K562 (cell line): ENCODE measurements around the gene PRRG4. TPM values are rescaled to one million over a fixed set of nuclear protein-coding genes. Genes with fewer than 3 reads are reported as not detected.

Experiments used
- ADNP ChIP-seq: fragments of 200-800 bp; sonication (Bioruptor generic); IDR thresholded peaks from 2 replicates; pipeline ENCODE4 v1.6.1; 2016; ENCODE audit warnings: missing genetic modification characterization, missing compliant biosample characterization
- CBFA2T3 ChIP-seq: fragments of 450-650 bp; IDR thresholded peaks from 2 replicates; pipeline ENCODE4 v1.6.1; 2017
- CCAR2 ChIP-seq: fragments of 200-400 bp; formaldehyde crosslinking; IDR thresholded peaks from 2 replicates; pipeline ENCODE4 v1.6.1; 2017; ENCODE audit warnings: mild to moderate bottlenecking, low read depth, low read length
- CREM ChIP-seq: IDR thresholded peaks from 2 replicates; pipeline ENCODE4 v1.6.1; 2014; ENCODE audit warnings: antibody characterized with exemption, low read depth
- FOS ChIP-seq: IDR thresholded peaks from 3 replicates; pipeline ENCODE4 v1.6.1; 2011; ENCODE audit not compliant: insufficient read length; ENCODE audit errors: extremely low read depth
- FOXK1 ChIP-seq: sonication (generic); formaldehyde crosslinking; IDR thresholded peaks from 2 replicates; pipeline ENCODE4 v1.8.0; 2022; ENCODE audit warnings: missing genetic modification reagents, mild to moderate bottlenecking, borderline replicate concordance
- HDAC6 ChIP-seq: IDR thresholded peaks from 2 replicates; pipeline ENCODE4 v1.6.1; 2012; ENCODE audit warnings: low read depth, mild to moderate bottlenecking, control low read depth, inconsistent platforms, low read length, moderate library complexity
- MYBL2 ChIP-seq, 2 experiments: fragments of 450-650 bp in 1 of 2; sonication (generic) in 1 of 2; formaldehyde crosslinking in 1 of 2; IDR thresholded peaks; 2 replicates each; pipeline versions ENCODE4 v1.6.1 to v1.8.1; 2017 to 2022; ENCODE audit warnings: borderline replicate concordance in 1 of 2, inconsistent platforms in 1 of 2, low read depth in 1 of 2, mild to moderate bottlenecking in 1 of 2, missing genetic modification reagents in 1 of 2, moderate library complexity in 1 of 2
- PHF8 ChIP-seq: fragments of 200-600 bp; sonication (generic); IDR thresholded peaks from 2 replicates; pipeline ENCODE4 v1.6.1; 2012; ENCODE audit warnings: mixed run types, mild to moderate bottlenecking, inconsistent platforms, low read length, moderate library complexity, borderline replicate concordance
- PPARD ChIP-seq: fragments of 250-450 bp; sonication (Bioruptor Pico); IDR thresholded peaks from 2 replicates; pipeline ENCODE4 v1.8.0; 2022; ENCODE audit warnings: inconsistent platforms, mild to moderate bottlenecking, moderate library complexity
- PTRF ChIP-seq: fragments of 450-650 bp; IDR thresholded peaks from 2 replicates; pipeline ENCODE4 v1.6.1; 2016; ENCODE audit warnings: mild to moderate bottlenecking, missing genetic modification characterization, missing compliant biosample characterization
- RAD51 ChIP-seq: fragments of 450-650 bp; IDR thresholded peaks from 2 replicates; pipeline ENCODE4 v1.7.1; 2016; ENCODE audit warnings: low read depth, mild to moderate bottlenecking, borderline replicate concordance
- RBM14 ChIP-seq: fragments of 200-400 bp; formaldehyde crosslinking; IDR thresholded peaks from 2 replicates; pipeline ENCODE4 v1.6.1; 2018; ENCODE audit warnings: low read depth, mild to moderate bottlenecking, low read length, moderate library complexity, borderline replicate concordance; ENCODE audit not compliant: insufficient read depth
- RBM34 ChIP-seq: fragments of 200-400 bp; formaldehyde crosslinking; IDR thresholded peaks from 2 replicates; pipeline ENCODE4 v1.6.1; 2018; ENCODE audit warnings: low read length, borderline replicate concordance; ENCODE audit not compliant: insufficient read depth
- RFX1 ChIP-seq: fragments of 450-650 bp; IDR thresholded peaks from 2 replicates; pipeline ENCODE4 v1.6.1; 2016; ENCODE audit warnings: mild to moderate bottlenecking, moderate library complexity
- SIX5 ChIP-seq, 2 experiments: IDR thresholded peaks; 2 replicates each; pipeline ENCODE4 v1.6.1; 2011; ENCODE audit warnings: low read length in 2 of 2, borderline replicate concordance in 1 of 2, low read depth in 1 of 2, mild to moderate bottlenecking in 1 of 2, moderate library complexity in 1 of 2; ENCODE audit not compliant: insufficient read depth in 1 of 2
- SMAD1 ChIP-seq: fragments of 150-350 bp; IDR thresholded peaks from 2 replicates; pipeline ENCODE4 v1.6.1; 2014; ENCODE audit warnings: low read length, low read depth; ENCODE audit not compliant: partially characterized antibody
- SMARCE1 ChIP-seq: fragments of 450-650 bp; IDR thresholded peaks from 2 replicates; pipeline ENCODE4 v1.7.1; 2016; ENCODE audit warnings: mild to moderate bottlenecking
- TAF1 ChIP-seq: IDR thresholded peaks from 2 replicates; pipeline ENCODE4 v1.6.1; 2011; ENCODE audit warnings: mild to moderate bottlenecking, low read length, moderate library complexity; ENCODE audit not compliant: insufficient read depth, control insufficient read depth, severe bottlenecking; ENCODE audit errors: extremely low read depth
- ZNF3 ChIP-seq: fragments of 250-450 bp; sonication (Bioruptor Pico); IDR thresholded peaks from 2 replicates; pipeline ENCODE4 v1.5.0; 2021; ENCODE audit warnings: mild to moderate bottlenecking, moderate library complexity
- ZNF311 ChIP-seq: fragments of 250-450 bp; sonication (Bioruptor Pico); IDR thresholded peaks from 2 replicates; pipeline ENCODE4 v1.4.0; 2020; ENCODE audit warnings: mild to moderate bottlenecking, moderate library complexity
- ZNF41 ChIP-seq: fragments of 250-450 bp; sonication (Bioruptor Pico); conservative IDR thresholded peaks from 2 replicates; pipeline ENCODE4 v1.4.0; 2020; ENCODE audit warnings: mild to moderate bottlenecking
- ZNF644 ChIP-seq: fragments of 200-800 bp; sonication (Bioruptor generic); IDR thresholded peaks from 2 replicates; pipeline ENCODE4 v1.6.1; 2016; ENCODE audit warnings: low read depth, missing genetic modification characterization, missing compliant biosample characterization
- polyA plus RNA-seq, 8 experiments: library from polyadenylated mRNA; depleted of rRNA in 4 of 8; stranded (reverse) in 5 of 8; unstranded in 3 of 8; fragments of >200 nt; fragmentation: Nextera tagmentation in 2 of 8; fragmentation: Illumina TruSeq in 1 of 8; extraction: Ambion mirVana in 2 of 8; extraction: Trizol in 1 of 8; gene quantifications; 2 replicates each; pipeline versions ENCODE4 v1.2.1 to v1.2.3, GENCODE V29; 2011 to 2014; ENCODE audit warnings: inconsistent platforms in 1 of 8, missing spikeins in 1 of 8
- total RNA-seq, 7 experiments: library from RNA; depleted of rRNA in 6 of 7; stranded (reverse); fragments of >200 nt in 6 of 7; fragmentation: Illumina TruSeq in 2 of 7; extraction: Trizol in 2 of 7; gene quantifications; 2 replicates each; pipeline versions ENCODE4 v1.2.1 to v1.2.3, GENCODE V29; 2011 to 2021; ENCODE audit warnings: low replicate concordance in 1 of 7
- TF ChIP-seq, protein P1 (sequence below): sonication (generic); formaldehyde crosslinking; IDR thresholded peaks from 2 replicates; pipeline ENCODE4 v1.8.1; 2023; ENCODE audit warnings: missing genetic modification reagents, mild to moderate bottlenecking, borderline replicate concordance

The PRRG4 gene
- total and polyA plus RNA-seq, 9 of the 15 experiments (the other 6 are each of a cell fraction or from before 2014, with no cell fraction given) = not detected

DNA sequence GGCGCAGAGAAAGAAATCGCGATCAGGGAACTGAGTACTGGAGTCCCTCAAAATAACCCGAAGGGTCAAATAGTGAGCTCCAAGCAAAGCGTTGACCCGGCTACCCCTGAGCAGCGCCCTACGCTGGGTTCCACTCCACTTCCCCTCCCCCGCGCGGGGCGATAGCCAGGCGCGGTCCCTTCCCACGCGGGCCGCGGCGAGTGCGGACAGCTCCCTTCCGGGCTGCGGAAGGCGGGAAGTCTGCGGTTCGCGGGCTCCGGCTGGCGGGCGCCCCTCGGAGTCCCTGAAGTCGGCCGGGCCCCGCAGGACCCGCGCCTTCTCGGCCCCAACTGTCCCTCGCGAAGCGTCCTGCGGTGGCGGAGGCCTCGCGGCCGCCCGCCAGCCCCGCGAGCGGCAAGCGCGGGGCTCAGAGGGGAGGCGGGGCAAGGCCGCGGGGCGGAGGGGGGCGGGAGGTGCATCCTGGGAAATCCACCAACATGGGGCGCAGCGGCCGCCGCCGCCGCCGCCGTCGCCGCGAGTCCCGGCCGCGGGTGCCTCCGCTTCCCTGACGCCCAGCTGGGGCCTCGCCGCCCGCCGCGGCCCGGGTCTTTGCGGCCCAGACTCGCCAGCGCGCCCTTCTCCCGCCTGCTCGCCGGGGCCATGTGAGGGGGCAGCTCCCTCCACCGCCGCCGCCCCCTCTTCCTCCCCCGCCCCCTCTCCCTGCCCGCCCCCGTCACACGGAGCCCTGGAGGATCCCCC is 62.8 kb downstream of the PRRG4 start, which contains the start of gene QSER1 (continued):
- no peak for TF ChIP-seq CREM
- no peak for TF ChIP-seq SIX5 (IDR thresholded peaks at IDR 0.05; ENCODE audit: borderline replicate concordance in 1 of 2, insufficient read depth in 1 of 2, low read depth in 1 of 2, low read length in 2 of 2)
- TF ChIP-seq ZNF644 (tag) = no peak
- TF ChIP-seq ZNF41 = no peak
- peak; percentile 56 for TF ChIP-seq CBFA2T3
- no peak for TF ChIP-seq ZNF3
- TF ChIP-seq PTRF (tag) = no peak
- TF ChIP-seq HDAC6 = no peak
- no peak for TF ChIP-seq RBM34
- TF ChIP-seq, protein P1, sequence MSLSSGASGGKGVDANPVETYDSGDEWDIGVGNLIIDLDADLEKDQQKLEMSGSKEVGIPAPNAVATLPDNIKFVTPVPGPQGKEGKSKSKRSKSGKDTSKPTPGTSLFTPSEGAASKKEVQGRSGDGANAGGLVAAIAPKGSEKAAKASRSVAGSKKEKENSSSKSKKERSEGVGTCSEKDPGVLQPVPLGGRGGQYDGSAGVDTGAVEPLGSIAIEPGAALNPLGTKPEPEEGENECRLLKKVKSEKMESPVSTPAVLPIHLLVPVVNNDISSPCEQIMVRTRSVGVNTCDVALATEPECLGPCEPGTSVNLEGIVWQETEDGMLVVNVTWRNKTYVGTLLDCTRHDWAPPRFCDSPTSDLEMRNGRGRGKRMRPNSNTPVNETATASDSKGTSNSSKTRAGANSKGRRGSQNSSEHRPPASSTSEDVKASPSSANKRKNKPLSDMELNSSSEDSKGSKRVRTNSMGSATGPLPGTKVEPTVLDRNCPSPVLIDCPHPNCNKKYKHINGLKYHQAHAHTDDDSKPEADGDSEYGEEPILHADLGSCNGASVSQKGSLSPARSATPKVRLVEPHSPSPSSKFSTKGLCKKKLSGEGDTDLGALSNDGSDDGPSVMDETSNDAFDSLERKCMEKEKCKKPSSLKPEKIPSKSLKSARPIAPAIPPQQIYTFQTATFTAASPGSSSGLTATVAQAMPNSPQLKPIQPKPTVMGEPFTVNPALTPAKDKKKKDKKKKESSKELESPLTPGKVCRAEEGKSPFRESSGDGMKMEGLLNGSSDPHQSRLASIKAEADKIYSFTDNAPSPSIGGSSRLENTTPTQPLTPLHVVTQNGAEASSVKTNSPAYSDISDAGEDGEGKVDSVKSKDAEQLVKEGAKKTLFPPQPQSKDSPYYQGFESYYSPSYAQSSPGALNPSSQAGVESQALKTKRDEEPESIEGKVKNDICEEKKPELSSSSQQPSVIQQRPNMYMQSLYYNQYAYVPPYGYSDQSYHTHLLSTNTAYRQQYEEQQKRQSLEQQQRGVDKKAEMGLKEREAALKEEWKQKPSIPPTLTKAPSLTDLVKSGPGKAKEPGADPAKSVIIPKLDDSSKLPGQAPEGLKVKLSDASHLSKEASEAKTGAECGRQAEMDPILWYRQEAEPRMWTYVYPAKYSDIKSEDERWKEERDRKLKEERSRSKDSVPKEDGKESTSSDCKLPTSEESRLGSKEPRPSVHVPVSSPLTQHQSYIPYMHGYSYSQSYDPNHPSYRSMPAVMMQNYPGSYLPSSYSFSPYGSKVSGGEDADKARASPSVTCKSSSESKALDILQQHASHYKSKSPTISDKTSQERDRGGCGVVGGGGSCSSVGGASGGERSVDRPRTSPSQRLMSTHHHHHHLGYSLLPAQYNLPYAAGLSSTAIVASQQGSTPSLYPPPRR = 0 out of 2 replicates have a peak, but pooled peaks have one; percentile 49
- TF ChIP-seq SMARCE1 = peak; percentile 40; the same call in 1 of the 2 replicates
- TF ChIP-seq PHF8 = peak; percentile 88
- TF ChIP-seq RFX1 = no peak
- TF ChIP-seq TAF1 = peak; percentile 63
- TF ChIP-seq FOXK1 (CRISPR knock-in tag) = no peak
- TF ChIP-seq RBM14 = no peak
- TF ChIP-seq SMAD1 = peak; percentile 14
- TF ChIP-seq CCAR2 = no peak
- no peak for TF ChIP-seq ZNF311 (CRISPR knock-in tag)
- TF ChIP-seq PPARD (CRISPR knock-in tag) = no peak
- no peak for TF ChIP-seq ADNP (tag)
- no peak for TF ChIP-seq RAD51
- TF ChIP-seq MYBL2 (IDR thresholded peaks at IDR 0.05; ENCODE audit: low read depth) = no peak
- no peak for TF ChIP-seq MYBL2 (CRISPR knock-in tag; IDR thresholded peaks at IDR 0.05; ENCODE audit: borderline replicate concordance)
- TF ChIP-seq FOS = no peak
